Measurements from ENCODE around the gene PCGF3.
"Not testable (repeated sequence)": the region's sequence is repeated elsewhere in the genome, so short reads cannot be mapped to it uniquely, and the experiment has no call there.

Gene PCGF3

GRCh38 chr4:700587-701264 lies 4.9 kb upstream of the PCGF3 start:
- no peak for DNase-seq (ENCODE audit: extremely low read depth in 1 of 2, low read depth in 1 of 2)

DNA sequence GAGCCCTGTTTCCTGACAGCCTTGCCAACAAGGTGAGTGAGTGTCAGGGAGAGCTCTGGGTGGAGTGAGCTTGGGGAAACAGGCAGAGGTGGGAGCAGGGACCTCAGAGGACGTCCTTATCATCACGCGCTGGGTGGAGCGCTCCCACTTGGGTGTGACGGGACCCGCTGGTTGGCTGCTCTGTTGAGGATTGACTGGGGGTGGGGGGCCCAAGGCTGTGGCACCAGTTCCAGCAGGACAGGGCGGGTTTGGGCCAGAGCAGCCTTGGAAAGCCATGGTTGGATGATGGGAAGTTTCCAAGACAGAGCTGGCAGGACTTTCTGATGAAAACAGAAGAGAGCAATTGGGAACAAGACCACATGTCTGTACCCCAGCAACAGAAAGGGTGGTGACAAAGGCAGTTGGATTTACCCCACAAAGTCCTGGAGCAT lies 3.0 kb upstream of the PCGF3 start:
- DNase-seq (ENCODE audit: extremely low read depth in 1 of 2, low read depth in 1 of 2), result no peak

GRCh38 chr4:703336-704197 lies 2.1 kb upstream of the PCGF3 start:
- DNase-seq (ENCODE audit: extremely low read depth in 1 of 2, low read depth in 1 of 2), result no peak

- DNase-seq (ENCODE audit: extremely low read depth in 1 of 2, low read depth in 1 of 2), result no peak
Observed at GRCh38 chr4:704198-704891, 1.3 kb upstream of the PCGF3 start.

DNA sequence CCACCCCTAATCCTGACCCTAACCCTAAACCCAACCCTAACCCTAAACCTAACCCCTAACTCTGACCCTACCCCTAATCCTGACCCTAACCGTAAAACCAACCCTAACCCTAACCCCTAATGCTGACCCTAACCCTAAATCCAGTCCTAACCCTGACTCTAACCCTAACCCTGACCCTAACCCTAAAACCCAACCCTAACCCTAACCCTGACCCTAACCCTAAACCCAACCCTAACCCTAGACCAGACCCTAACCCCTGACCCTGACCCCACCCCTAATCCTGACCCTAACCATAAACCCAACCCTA lies 708 bp upstream of the PCGF3 start:
- no peak for DNase-seq (ENCODE audit: extremely low read depth in 1 of 2, low read depth in 1 of 2)

DNA sequence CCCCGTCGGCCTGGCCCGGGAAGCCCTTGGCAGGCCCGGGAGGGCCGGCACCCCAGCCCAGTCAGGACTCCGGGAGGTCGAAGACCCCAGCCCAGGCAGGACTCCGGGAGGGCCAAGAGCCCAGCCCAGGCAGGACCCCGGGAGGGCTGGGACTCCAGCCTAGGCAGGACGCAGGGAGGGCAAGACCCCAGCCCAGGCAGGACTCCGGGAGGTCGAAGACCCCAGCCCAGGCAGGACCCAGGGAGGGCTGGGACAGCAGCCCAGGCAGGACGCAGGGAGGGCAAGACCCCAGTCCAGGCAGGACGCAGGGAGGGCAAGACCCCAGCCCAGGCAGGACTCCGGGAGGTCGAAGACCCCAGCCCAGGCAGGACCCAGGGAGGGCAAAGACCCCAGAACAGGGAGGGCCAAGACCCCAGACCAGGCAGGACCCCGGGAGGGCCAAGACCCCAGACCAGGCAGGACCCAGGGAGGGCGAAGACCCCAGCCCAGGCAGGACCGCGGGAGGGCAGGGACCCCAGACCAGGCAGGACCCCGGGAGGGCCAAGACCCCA lies 526 bp downstream of the PCGF3 start:
- DNase-seq (ENCODE audit: extremely low read depth in 1 of 2, low read depth in 1 of 2), result not testable (repeated sequence)

- no peak for DNase-seq (ENCODE audit: extremely low read depth in 1 of 2, low read depth in 1 of 2)
Observed at GRCh38 chr4:706834-707598, 1.4 kb downstream of the PCGF3 start.

- DNase-seq (ENCODE audit: extremely low read depth in 1 of 2, low read depth in 1 of 2), result no peak
Observed at GRCh38 chr4:707929-708630, 2.4 kb downstream of the PCGF3 start.

DNA sequence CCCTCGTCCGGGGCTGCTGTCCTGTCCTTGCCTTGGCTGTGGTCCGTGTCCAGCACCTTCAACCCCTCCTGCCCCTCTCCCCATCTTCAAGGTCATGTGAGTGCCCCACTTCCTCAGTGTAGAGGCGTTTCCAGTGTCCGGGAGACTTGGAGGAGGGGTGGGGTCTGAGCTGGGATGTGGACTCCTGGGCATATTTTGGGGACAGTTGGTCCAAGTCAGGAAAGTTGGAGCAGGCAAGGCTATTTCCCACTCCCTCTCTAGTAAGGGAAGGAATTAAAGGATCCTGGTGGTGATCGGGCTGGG lies 3.0 kb downstream of the PCGF3 start:
- DNase-seq (ENCODE audit: extremely low read depth in 1 of 2, low read depth in 1 of 2), result no peak

DNA sequence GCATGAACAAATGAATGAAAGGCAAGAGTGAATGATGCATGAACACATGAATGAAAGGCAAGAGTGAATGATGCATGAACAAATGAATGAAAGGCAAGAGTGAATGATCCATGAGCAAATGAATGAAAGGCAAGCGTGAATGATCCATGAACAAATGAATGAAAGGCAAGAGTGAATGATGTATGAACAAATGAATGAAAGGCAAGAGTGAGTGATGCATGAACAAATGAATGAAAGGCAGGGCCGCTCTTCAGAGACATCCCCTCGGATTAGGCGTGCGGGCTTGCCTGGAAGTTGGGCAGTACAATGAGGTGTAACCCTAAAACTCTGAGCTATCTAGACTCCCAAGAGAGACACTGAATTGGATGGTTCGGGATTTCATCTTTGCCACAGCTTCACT lies 3.7 kb downstream of the PCGF3 start:
- no peak for DNase-seq (ENCODE audit: extremely low read depth in 1 of 2, low read depth in 1 of 2)

GRCh38 chr4:710116-710515 lies 4.5 kb downstream of the PCGF3 start:
- no peak for DNase-seq (ENCODE audit: extremely low read depth in 1 of 2, low read depth in 1 of 2)

GRCh38 chr4:710916-711315 lies 5.3 kb downstream of the PCGF3 start:
- DNase-seq (ENCODE audit: extremely low read depth in 1 of 2, low read depth in 1 of 2), result no peak

DNA sequence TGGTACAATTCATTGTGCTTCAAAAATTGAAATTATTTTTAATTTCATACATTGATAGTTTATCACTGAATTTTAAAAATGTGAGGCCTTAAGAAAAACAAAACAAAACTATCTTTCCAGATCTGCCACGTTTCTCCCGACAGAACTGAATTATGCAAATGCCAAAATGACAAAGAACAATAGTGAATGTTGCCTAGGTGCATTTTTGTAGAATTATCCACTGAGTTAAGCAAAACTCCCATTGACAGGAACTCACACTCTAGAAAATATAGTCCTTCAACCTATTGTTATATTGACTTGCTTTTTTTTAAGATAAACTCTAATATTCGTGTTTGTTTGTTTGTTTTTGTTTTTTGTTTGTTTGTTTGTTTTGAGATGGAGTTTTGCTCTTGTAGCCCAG lies 6.5 kb downstream of the PCGF3 start:
- DNase-seq (ENCODE audit: extremely low read depth in 1 of 2, low read depth in 1 of 2), result no peak

DNA sequence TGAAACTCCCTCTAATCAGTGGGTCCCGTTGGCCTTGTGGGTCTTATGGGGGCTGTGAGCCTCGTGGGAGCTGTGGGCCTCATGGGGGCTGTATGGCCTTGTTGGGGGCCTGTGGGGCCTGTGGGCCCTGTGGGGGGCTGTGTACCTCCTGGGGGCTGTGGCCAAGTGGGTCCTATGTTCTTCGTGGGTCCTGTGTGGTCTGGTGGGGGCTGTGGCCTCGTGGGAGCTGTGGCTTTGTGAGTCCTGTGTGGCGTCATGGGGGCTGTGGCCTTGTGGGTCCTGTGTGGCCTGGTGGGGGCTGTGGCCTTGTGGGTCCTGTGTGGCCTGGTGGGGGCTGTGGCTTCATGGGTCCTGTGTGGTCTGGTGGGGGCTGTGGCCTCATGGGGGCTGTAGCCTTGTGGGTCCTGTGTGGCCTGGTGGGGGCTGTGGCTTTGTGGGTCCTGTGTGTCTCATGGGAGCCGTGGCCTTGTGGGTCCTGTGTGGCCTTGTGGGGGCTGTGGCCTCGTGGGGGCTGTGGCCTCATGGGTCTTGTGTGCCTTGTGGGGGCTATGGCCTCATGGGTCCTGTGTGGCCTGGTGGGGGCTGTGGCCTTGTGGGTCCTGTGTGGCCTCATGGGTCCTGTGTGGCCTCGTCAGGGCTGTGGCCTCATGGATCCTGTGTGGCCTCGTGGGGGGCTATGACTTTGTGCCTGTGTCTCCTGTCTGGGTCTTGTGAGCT lies 7.4 kb downstream of the PCGF3 start:
- DNase-seq (ENCODE audit: extremely low read depth in 1 of 2, low read depth in 1 of 2), result no peak

- no peak for DNase-seq (ENCODE audit: extremely low read depth in 1 of 2, low read depth in 1 of 2)
Observed at GRCh38 chr4:714087-714486, 8.5 kb downstream of the PCGF3 start.

DNA sequence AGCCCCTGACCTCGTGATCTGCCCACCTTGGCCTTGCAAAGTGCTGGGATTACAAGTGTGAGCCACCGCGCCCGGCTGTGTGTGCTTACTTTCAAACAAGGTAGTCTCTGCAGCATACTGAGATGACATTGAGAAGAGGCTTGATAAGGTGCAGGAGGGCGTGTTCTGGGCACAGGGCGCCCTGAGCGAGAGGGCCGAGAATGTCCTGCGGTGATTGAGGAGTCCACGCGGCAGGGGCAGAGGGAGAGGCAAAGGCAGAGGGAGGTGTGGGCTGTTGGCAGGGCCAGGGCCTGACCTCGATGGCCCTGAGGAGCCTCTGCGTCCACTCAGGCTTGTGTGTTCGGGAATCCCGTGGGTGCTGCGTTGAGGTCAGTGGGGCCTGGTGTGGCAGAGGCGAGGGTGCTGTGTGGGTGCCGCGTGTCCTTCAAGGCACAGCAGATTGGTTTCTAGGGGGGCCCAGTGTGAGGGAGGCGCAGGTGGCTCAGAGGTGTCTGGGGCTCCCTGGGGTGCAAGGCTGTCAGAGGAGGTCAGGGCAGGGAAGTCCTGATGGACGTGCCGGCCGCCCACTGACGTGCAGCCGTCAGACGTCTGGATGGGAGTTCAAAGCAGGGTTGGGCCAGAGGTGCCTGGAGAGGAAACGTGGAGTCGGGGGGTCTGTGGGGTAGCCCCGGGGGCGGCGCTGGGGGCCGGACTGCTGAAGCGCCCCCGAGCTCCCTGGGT lies 12.1 kb downstream of the PCGF3 start:
- DNase-seq (ENCODE audit: extremely low read depth in 1 of 2, low read depth in 1 of 2), result no peak

- no peak for DNase-seq (ENCODE audit: extremely low read depth in 1 of 2, low read depth in 1 of 2)
Observed at GRCh38 chr4:718460-718859, 12.8 kb downstream of the PCGF3 start.

- DNase-seq (ENCODE audit: extremely low read depth in 1 of 2, low read depth in 1 of 2), result no peak
Observed at GRCh38 chr4:720111-720860, 14.7 kb downstream of the PCGF3 start.
